Left lung (tissue), 10 donors: ENCODE data around the gene LRRC2. TPM values are rescaled to one million over a fixed set of nuclear protein-coding genes. Genes with fewer than 3 reads are reported as not detected.

Source experiments
- ATAC-seq: fragments of 200-7000 bp; cut with Tn5 transposase; one replicate; pipeline ENCODE4 v1.9.1; 2020; ENCODE audit warnings: moderate library complexity
- DNase-seq, 4 donors: peaks; one replicate each; pipeline ENCODE4 v3.0.0-alpha.2; 2013 to 2020
- H3K27ac ChIP-seq, 2 donors: fragments of 200-600 bp; sonication (generic) in 1 of 2; one replicate each; pipeline versions ENCODE4 v1.5.0 to v1.8.0; 2020 to 2021
- H3K27me3 ChIP-seq, 2 donors: fragments of 200-600 bp; sonication (generic) in 1 of 2; one replicate each; pipeline versions ENCODE4 v1.5.0 to v1.8.0; 2020 to 2021
- H3K36me3 ChIP-seq, 2 donors: fragments of 200-600 bp; sonication (generic) in 1 of 2; one replicate each; pipeline versions ENCODE4 v1.5.0 to v1.8.0; 2020 to 2021
- H3K4me1 ChIP-seq, 2 donors: fragments of 200-600 bp; one replicate each; pipeline ENCODE4 v1.8.0; 2021
- H3K4me3 ChIP-seq, 2 donors: fragments of 200-600 bp; sonication (generic) in 1 of 2; one replicate each; pipeline versions ENCODE4 v1.5.0 to v1.8.0; 2020 to 2021; ENCODE audit warnings: mild to moderate bottlenecking in 1 of 2
- H3K9me3 ChIP-seq, 2 donors: fragments of 200-600 bp; sonication (generic) in 1 of 2; one replicate each; pipeline versions ENCODE4 v1.5.0 to v1.8.0; 2020 to 2021
- intact Hi-C, 2 donors: fragments of 100-400 bp; cut with DNase I; formaldehyde crosslinking; loops; one replicate each; pipeline versions ENCODE4 v1.11.2 to v1.14.2; 2022
- polyA plus RNA-seq, 6 donors: library from polyadenylated mRNA; unstranded; fragments of 120-200 nt; gene quantifications; one replicate each; pipeline ENCODE4 v1.2.1, GENCODE V29; 2013; ENCODE audit not compliant: insufficient read length in 6 of 6
- total RNA-seq, 2 donors: library from RNA; stranded (reverse); fragmentation: NEBNext Ultra II Directional; extraction: Animal tissue kit (Norgen Biotek cat#: 25700); gene quantifications; one replicate each; pipeline ENCODE4 v1.2.1, GENCODE V29; 2021
- TF ChIP-seq, protein P1 (sequence below), 2 donors: fragments of 200-600 bp; sonication (generic) in 1 of 2; IDR thresholded peaks; one replicate each; pipeline versions ENCODE4 v1.5.0 to v1.8.0; 2021; ENCODE audit warnings: antibody characterized with exemption in 2 of 2
- donor health status: DM: no; HTN: yes; CAD: no.
- donor health status: DM: no; HTN: no; CAD: no.

LRRC2 gene
- total and polyA plus RNA-seq, 8 donors = 0.36 to 0.47 (median 0.45) TPM

DNA sequence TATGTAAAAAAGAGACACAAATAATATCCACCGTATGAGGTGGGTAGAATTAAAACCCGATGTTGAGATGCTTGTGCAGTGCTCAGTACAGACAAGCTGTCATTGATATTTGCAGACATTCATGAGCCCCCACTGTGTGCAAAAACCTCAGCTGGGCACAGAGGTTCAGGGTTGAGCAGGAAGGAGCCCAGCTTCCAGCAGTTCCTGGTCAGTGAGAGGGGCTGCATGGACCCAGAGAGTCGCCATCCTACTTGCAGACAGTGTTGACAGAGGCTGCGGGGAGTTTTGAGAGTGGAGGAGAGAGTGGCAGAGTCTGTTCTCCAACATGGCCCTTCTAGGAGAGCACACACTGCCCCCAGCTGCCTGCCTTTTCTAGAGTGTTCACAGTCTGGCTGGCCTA lies 95.3 kb downstream of the LRRC2 start:
- ATAC-seq (no peak), DNase-seq (no peak)
- H3K4me1 ChIP-seq = peaks cover 0 to 21% of the 10 kb centered on the region in 2 donors
- intact Hi-C loops = no loop called here
- no peaks in the 10 kb centered on the region for H3K27me3 ChIP-seq
- H3K36me3 ChIP-seq = no peaks in the 10 kb centered on the region
- H3K9me3 ChIP-seq = peaks cover 0 to 9% of the 10 kb centered on the region in 2 donors
- H3K27ac ChIP-seq = no peak overlapping the region
- TF ChIP-seq, protein P1, sequence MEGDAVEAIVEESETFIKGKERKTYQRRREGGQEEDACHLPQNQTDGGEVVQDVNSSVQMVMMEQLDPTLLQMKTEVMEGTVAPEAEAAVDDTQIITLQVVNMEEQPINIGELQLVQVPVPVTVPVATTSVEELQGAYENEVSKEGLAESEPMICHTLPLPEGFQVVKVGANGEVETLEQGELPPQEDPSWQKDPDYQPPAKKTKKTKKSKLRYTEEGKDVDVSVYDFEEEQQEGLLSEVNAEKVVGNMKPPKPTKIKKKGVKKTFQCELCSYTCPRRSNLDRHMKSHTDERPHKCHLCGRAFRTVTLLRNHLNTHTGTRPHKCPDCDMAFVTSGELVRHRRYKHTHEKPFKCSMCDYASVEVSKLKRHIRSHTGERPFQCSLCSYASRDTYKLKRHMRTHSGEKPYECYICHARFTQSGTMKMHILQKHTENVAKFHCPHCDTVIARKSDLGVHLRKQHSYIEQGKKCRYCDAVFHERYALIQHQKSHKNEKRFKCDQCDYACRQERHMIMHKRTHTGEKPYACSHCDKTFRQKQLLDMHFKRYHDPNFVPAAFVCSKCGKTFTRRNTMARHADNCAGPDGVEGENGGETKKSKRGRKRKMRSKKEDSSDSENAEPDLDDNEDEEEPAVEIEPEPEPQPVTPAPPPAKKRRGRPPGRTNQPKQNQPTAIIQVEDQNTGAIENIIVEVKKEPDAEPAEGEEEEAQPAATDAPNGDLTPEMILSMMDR (IDR thresholded peaks at IDR 0.05) = no peak
- H3K4me3 ChIP-seq = no peak overlapping the region

DNA sequence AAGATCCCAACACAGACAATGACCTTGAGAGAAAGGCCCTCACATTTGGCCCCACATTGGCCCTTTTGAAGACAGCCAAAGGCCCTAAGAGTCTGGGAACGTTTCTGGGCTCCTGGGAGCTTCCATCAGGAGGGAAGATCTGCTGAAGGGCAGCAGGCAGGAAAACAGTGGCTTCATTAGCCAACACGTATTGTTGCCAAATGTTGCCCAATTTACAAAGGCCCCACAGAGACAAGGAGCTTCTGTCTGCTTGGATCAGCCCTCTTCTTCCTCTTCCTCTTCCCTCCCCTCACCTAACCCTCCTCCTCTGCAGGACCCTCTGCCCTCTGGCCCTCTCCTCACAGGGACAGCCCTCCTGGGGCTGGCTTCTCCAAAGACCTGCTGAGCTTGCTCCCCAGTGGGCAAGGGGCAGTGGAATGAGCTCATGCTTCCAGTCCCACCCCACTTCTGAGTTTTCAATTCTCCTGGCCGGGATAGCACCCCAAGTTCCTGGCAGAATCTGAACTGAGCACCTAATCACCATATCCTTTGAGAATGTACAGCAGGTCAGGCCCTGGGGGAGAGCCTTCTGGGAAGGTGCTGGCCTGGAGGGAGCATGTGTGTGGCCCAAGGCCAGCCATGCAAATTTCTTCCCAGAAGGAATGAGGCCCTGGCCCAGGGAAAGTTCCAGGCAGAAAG lies 96.3 kb downstream of the LRRC2 start:
- intact Hi-C loops = no loop called here
- Histone ChIP-seq H3K9me3 (peaks cover 0 to 5% of the 10 kb centered on the region in 2 donors), H3K36me3 (no peaks in the 10 kb centered on the region), H3K27ac (peak overlapping the region in 1 of 2 donors; percentile 55), H3K4me3 (no peak overlapping the region), H3K27me3 (peaks cover 4 to 7% of the 10 kb centered on the region in 2 donors), H3K4me1 (peaks cover 0 to 25% of the 10 kb centered on the region in 2 donors)
- TF ChIP-seq, protein P1 (IDR thresholded peaks at IDR 0.05) = no peak
- no peak for DNase-seq
- no peak for ATAC-seq

DNA sequence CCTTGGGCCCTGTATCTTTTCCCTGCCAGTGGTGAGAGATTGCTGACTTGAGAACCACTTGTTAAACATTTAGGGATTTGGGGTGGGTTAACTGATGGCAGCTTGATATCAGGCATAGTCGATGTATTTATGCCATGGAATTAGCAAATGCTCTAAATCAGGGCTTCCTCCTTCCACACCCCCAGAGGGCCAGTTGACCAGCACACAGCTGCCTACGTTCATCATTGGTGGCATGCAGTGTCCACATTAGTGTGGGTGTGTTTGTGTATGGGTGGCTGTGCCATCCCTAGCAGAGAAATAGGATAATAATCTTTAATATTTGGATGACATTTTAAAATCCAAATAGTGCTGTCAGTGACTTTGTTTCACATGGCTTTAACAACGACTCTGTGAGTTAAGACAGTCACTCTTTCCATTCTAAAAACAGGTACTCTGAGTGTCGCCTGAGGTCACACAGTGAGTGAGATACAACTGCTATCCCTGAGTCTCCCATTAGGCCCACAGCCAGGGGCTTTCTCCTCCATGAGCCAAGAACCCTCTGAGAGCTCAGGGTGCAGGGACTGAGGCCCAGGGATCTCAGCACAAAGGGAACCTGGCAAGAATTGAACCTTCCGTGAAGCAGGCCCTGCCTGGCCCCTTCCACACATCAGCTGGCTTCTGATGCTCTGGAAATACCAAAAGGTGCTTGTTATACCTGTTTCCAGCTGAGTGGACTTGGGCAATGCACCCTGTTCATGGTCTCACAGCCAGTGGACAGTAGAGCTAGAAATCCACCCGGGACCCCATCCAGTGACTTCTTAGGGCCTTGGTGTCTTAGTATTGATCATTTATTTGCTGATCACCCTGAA lies 97.1 kb downstream of the LRRC2 start:
- no peak for ATAC-seq
- TF ChIP-seq, protein P1 (IDR thresholded peaks at IDR 0.05) = no peak

DNA sequence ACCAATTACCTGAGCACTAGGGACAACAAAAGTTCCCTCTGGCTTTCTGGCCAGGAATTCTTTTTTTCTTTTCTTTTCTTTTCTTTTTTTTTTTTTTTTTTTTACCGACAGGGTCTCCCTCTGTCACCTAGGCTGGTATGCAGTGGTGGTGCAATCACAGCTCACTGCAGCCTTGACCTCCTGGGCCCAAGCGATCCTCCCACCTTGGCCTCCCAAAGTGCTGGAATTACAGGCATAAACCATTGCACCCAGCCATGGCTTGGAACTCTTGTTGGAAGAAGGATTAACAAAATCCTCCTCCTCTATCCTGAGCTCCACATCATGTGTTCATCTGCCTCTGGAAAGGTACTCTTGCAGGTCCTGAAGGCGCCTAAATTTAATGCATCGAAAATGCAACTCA lies 98.5 kb downstream of the LRRC2 start:
- no peak overlapping the region for H3K27ac ChIP-seq
- DNase-seq = no peak
- TF ChIP-seq, protein P1 (IDR thresholded peaks at IDR 0.05) = no peak

More for the DNA sequence above, 97.1 kb downstream of the LRRC2 start:
- H3K27ac ChIP-seq = peak overlapping the region in 1 of 2 donors; percentile 55
- no peak for DNase-seq
- H3K36me3 ChIP-seq = no peaks in the 10 kb centered on the region
- H3K9me3 ChIP-seq = no peaks in the 10 kb centered on the region
- peaks cover 12 to 15% of the 10 kb centered on the region in 2 donors for H3K27me3 ChIP-seq
- intact Hi-C loops = no loop called here
- H3K4me1 ChIP-seq = peaks cover 0 to 33% of the 10 kb centered on the region in 2 donors
- H3K4me3 ChIP-seq = no peak overlapping the region

DNA sequence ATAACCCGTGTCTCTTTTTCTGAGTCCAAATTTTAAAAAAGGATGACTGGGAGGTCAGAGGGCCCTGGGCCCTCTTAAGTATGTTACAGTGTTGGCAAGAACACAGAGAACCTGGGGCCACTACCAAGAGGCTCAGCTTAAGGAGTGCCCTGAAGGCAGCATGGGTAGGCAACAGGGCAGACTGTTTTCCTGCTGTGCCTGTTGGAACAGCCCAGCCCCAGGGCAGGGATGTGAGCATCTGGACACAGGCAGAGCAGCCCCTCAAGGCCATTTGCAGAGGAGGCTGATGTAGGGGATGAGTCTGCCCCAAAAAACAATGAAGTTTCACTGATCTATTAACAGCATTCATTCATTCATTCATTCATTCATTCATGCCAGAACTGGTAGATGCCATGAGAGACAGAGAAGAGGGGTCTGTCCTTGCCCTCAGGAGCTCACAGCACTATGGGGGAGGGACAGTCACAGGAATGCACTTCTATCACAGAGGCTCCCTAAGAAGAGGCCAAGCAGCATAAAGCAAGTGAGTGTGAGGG lies 99.2 kb downstream of the LRRC2 start:
- Histone ChIP-seq H3K36me3 (no peaks in the 10 kb centered on the region), H3K4me3 (no peak overlapping the region), H3K9me3 (no peaks in the 10 kb centered on the region), H3K4me1 (peaks cover 0 to 54% of the 10 kb centered on the region in 2 donors), H3K27ac (no peak overlapping the region), H3K27me3 (peaks cover 12 to 25% of the 10 kb centered on the region in 2 donors)
- ATAC-seq (no peak), DNase-seq (no peak)
- TF ChIP-seq, protein P1 (IDR thresholded peaks at IDR 0.05) = no peak
- intact Hi-C loops = no loop called here

More for the DNA sequence above, 98.5 kb downstream of the LRRC2 start:
- H3K36me3 ChIP-seq = no peaks in the 10 kb centered on the region
- no peak for ATAC-seq
- intact Hi-C loops = no loop called here
- no peak overlapping the region for H3K4me3 ChIP-seq
- H3K4me1 ChIP-seq = peaks cover 0 to 47% of the 10 kb centered on the region in 2 donors
- H3K27me3 ChIP-seq = peaks cover 12 to 25% of the 10 kb centered on the region in 2 donors
- H3K9me3 ChIP-seq = no peaks in the 10 kb centered on the region
